SKM-1 treated with dmso at 0.1 percent for 144 hours (cell line): ENCODE results near the gene SYT11.
A peak's percentile ranks its signal among the peaks of the same experiment; 100 is the strongest.
"Not testable (repeated sequence)": the region's sequence is repeated elsewhere in the genome, so short reads cannot be mapped to it uniquely, and the experiment has no call there.

Experiments used
- DNase-seq: peaks from one replicate; lab custom pipeline; 2025; ENCODE audit not compliant: unreplicated experiment; lab: John Stamatoyannopoulos, UW

SYT11 gene

GRCh38 chr1:155859881-155860871 is 809 bp downstream of the SYT11 start:
- peak; percentile 65 for DNase-seq

DNA sequence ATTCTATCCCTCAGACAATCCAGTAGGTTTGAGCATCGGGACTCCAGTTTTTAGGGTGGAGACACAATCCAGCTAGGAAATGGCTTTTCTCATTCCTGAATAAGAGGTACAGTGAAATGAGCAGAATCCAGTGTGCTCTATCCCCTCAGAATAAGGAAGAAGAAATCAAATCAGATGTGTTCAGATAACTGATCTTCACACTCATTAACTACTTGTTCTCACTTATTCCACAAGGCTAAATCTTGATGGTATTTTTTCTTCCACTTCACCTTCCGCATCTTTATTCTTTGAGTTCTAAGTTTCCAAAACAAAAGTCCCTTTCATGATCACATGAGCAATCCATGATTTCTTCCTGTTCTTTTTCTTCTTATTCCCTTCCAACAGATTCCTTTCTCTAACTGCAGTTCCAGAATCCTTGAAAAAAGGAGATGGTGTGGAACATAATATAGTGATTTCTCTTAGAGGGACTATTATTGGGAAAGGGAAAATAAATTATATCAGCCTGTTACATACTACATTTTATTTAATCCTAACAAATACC is 1.7 kb downstream of the SYT11 start:
- DNase-seq = no peak

GRCh38 chr1:155861896-155862295 is 2.5 kb downstream of the SYT11 start:
- no peak for DNase-seq

- DNase-seq = no peak
Observed at GRCh38 chr1:155864393-155864792, 5.0 kb downstream of the SYT11 start.

DNA sequence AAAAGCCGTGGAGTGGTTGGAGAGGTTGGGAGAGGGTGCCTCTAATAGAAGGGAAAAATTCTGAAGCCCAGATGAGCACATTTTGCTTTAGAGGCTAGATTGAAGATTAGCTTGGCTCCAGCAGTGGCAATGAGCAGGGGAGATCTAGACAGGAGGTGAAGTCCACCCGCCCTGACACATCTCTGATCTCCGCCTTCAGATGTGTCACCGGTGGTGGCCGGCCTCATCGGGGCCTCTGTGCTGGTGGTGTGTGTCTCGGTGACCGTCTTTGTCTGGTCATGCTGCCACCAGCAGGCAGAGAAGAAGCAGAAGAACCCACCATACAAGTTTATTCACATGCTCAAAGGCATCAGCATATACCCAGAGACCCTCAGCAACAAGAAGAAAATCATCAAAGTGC is 8.4 kb downstream of the SYT11 start:
- DNase-seq = no peak

- no peak for DNase-seq
Observed at GRCh38 chr1:155871390-155871789, 12.0 kb downstream of the SYT11 start.

DNA sequence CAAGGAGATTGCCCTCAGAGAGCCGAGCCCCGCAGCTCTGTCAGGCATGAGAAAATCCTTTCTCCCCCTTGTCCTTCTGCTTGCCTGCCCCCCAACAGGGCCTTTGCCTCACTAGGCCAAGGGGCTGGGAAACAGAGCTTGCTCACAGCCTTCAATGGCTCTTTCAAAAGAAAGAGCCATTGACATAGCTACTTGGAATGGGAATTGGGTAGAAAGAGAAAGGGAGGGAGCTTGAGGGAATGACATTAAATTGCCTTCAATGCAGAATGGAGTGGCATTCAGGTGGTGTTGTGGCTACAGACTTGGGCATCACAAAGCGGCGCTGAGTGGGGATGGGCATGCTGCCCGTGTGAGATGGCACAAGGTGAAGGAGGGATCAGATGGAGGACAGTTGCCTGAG is 13.2 kb downstream of the SYT11 start:
- DNase-seq = no peak

- DNase-seq = no peak
Observed at GRCh38 chr1:155873860-155874259, 14.5 kb downstream of the SYT11 start.

GRCh38 chr1:155877945-155878344 is 18.6 kb downstream of the SYT11 start:
- DNase-seq = no peak

GRCh38 chr1:155880251-155880650 is 20.9 kb downstream of the SYT11 start:
- DNase-seq = no peak

DNA sequence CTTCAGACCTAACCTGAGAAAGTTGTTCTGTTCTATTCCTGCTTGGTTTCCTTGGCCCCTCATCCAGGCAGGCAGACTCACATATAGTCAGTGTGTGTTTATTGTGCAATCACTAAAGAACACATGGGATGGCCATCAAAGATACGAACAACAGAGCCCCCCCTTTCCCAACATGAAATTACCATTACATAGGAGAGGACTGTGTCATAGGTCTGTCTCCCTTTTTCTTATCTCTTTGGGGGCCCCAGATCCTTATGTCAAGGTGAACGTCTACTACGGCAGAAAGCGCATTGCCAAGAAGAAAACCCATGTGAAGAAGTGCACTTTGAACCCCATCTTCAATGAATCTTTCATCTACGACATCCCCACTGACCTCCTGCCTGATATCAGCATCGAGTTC is 21.6 kb downstream of the SYT11 start:
- no peak for DNase-seq

DNA sequence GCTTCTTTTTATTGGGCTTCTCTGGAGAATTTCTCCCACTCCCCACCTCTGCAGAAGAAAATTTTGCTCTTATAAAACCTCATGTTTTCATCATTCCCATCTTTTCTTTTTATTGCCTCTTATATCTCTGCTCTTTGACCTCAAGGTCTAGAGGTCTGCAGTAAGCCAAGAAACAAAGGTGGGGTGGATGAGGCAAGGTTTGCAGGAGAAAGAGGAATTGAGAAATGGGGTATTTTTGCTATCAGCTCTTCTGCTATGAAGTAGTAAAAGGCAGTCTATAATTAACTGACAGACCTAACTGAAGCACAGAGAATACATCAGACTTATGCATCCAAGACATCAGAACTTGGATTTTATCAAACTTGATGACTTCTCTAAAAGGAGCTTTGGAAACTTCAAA is 22.9 kb downstream of the SYT11 start:
- no peak for DNase-seq

- DNase-seq = no peak
Observed at GRCh38 chr1:155882766-155883165, 23.4 kb downstream of the SYT11 start.

DNA sequence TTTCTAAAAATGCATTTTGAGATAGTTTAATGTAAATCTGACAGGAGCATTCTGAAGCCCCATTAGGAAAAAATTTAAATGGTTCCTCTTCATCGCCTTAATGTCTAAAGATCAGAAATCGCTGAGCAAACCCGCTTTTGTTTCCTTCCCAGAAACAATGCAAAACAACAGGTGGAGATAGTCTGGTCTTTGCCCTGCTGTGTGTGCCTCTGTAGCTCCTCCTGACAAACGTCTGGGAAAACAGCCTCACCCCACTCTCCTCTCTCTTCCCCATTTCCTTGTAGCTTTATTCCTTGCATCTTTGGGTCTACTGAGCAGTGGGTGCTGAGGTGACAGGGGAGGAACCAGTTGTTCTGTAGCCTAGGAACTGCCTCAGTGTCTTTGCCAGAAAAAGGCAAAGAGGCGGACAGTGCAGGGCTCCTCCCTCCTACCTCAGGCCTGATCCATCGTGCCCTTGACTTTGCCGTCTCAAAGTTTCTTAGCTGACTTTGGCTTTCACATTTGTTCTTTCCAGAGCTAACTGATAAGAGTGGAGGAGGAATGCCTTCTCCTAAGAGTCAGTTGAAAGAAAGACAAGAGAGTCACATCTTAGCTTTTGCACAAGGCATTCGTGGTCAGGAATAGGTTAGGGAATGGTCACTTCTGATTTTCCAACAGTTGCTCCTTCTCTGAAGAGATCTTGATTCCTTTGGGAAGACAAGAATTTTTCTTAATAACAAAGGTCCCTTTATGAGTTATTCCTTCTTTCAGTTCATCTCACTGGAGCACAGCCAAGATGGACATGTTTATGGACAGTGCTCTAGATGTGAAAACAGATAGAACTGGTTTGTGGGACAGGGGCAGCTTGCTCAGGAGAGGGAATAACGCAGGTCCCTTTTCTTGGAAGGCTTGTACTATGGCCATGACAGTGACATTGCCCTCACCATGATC is 24.9 kb downstream of the SYT11 start:
- DNase-seq = no peak

DNA sequence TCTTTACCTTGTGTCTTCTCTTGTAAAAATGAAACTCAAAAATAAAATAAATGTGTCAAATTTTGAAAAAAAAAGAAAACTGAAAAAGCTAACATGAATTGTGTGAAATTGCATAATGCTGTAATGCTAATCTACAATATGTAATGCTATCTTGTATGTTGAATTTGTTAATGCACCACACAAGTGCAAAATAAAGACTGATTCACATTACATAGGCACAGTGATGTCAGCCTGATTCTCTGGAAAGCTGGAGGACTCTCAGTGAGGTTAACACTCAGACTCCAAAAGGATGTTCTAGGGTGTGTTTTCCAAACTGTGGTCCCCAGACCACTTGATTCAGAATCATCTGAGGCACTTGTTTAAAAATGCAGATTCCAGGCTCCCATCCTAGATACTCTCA is 25.6 kb downstream of the SYT11 start:
- DNase-seq = no peak

DNA sequence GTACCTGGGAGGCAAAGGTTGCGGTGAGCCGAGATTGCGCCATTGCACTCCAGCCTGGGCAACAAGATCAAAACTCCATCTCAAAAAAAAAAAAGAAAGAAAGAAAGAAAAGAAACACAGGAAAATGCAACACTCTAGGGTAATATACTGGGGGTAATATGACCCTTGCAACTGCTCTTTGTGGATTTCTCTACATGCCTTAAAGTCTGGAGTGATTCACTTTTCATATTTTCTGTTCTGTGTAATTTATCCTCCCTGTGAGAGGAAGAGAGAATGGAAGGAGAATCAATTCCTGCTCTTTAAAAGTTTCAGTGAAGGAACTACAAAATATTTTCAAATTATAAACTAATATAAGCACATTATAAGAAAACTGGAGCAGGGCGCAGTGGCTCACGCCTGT is 29.1 kb downstream of the SYT11 start:
- DNase-seq = no peak

- no peak for DNase-seq
Observed at GRCh38 chr1:155889566-155889965, 30.2 kb downstream of the SYT11 start.

GRCh38 chr1:155890251-155890650 is 30.9 kb downstream of the SYT11 start:
- DNase-seq = no peak

- DNase-seq = no peak
Observed at GRCh38 chr1:155892796-155893195, 33.4 kb downstream of the SYT11 start.

DNA sequence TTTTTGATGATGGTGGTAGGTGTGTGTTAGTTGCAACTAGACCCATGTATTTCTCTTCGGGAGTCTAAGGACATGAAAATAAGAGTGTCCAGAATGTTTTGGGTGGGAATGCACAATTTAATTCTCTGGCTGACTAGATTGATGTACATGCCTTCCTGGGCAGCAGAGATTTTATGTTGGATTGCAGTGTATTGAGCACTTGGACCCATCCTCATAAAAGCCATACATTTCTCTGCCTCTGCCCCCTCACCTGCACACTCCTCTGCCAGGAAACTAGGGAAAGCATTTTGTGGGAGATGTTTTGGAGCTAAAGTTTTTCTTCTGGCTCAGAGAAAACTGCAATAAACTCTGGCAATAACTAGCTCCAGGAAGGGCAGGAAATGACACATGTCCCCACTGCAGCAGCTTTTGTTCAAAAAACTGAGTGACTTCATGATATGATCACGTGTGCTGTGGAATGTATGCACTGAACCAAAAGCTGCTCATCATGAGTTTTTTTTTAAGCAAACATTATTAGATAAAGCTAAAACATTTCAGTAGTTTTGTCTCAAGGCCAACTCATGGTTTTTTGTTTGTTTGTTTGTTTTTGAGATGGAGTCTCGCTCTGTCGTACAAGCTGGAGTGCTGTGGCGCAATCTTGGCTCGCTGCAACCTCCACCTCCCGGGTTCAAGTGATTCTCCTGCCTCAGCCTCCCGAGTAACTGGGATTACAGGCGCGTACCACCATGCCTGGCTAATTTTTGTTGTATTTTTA is 34.2 kb downstream of the SYT11 start:
- DNase-seq = no peak

- not testable (repeated sequence) for DNase-seq
Observed at GRCh38 chr1:155895617-155896016, 36.2 kb downstream of the SYT11 start.
